Suprapubic skin (tissue), 4 donors: ENCODE results near the gene HIF1A. TPM values are rescaled to one million over a fixed set of nuclear protein-coding genes. Genes with fewer than 3 reads are reported as not detected.
"Not testable (repeated sequence)": the region's sequence is repeated elsewhere in the genome, so short reads cannot be mapped to it uniquely, and the experiment has no call there.

ENCODE experiments used
- DNase-seq, 2 donors: peaks; one replicate each; pipeline ENCODE4 v3.0.0-alpha.2; 2019; ENCODE audit warnings: low spot score in 2 of 2
- H3K27ac ChIP-seq: fragments of 200-600 bp; sonication (generic); one replicate; pipeline ENCODE4 v1.5.1; 2019
- H3K27me3 ChIP-seq: fragments of 200-600 bp; sonication (generic); one replicate; pipeline ENCODE4 v1.5.1; 2019
- H3K36me3 ChIP-seq: fragments of 200-600 bp; sonication (generic); one replicate; pipeline ENCODE4 v1.5.1; 2019
- H3K4me1 ChIP-seq: fragments of 200-600 bp; sonication (generic); one replicate; pipeline ENCODE4 v1.5.1; 2019
- H3K4me3 ChIP-seq: fragments of 200-600 bp; sonication (generic); one replicate; pipeline ENCODE4 v1.5.1; 2019; ENCODE audit warnings: mild to moderate bottlenecking
- H3K9me3 ChIP-seq: fragments of 200-600 bp; sonication (generic); one replicate; pipeline ENCODE4 v1.5.1; 2019
- EP300 ChIP-seq: sonication (generic); formaldehyde crosslinking; IDR thresholded peaks from one replicate; pipeline ENCODE4 v1.6.1; 2017; ENCODE audit warnings: antibody characterized with exemption
- POLR2A ChIP-seq, 2 donors: fragments of 450-650 bp; IDR thresholded peaks; one replicate each; pipeline ENCODE4 v1.6.1; 2017; ENCODE audit warnings: antibody characterized with exemption in 2 of 2, mild to moderate bottlenecking in 2 of 2, moderate library complexity in 2 of 2
- POLR2AphosphoS5 ChIP-seq, 3 donors: sonication (generic); formaldehyde crosslinking; IDR thresholded peaks; one replicate each; pipeline ENCODE4 v1.6.1; 2017; ENCODE audit warnings: antibody characterized with exemption in 3 of 3
- WGBS: methylation state at CpG from one replicate; pipeline ENCODE4 v1.1.5; 2018; 5-methylcytosine and 5-hydroxymethylcytosine counted together
- total RNA-seq, 4 donors: library from RNA; depleted of rRNA; stranded (reverse); fragments of >200 nt; gene quantifications; one replicate each; pipeline ENCODE4 v1.1.0, GENCODE V29; 2016
- TF ChIP-seq, protein P1 (sequence below), 2 donors: fragments of 200-600 bp in 1 of 2; fragments of 450-650 bp in 1 of 2; sonication (generic) in 1 of 2; IDR thresholded peaks; one replicate each; pipeline ENCODE4 v1.5.1; 2016 to 2019; ENCODE audit warnings: antibody characterized with exemption in 2 of 2, mild to moderate bottlenecking in 1 of 2, moderate library complexity in 1 of 2

The HIF1A gene
- total RNA-seq, 4 donors from 2014 or later: 62.6 to 92.9 (median 77.5) TPM

GRCh38 chr14:61703342-61704129, 8.2 kb downstream of the HIF1A start:
- H3K4me1 ChIP-seq: peaks cover 36% of the 10 kb centered on the region
- WGBS: 50% methylated on average over 3 of the region's 3 CpGs
- H3K27me3 ChIP-seq: no peaks in the 10 kb centered on the region
- no peak overlapping the region for H3K27ac ChIP-seq
- no peaks in the 10 kb centered on the region for H3K9me3 ChIP-seq
- no peak overlapping the region for H3K4me3 ChIP-seq
- no peak for DNase-seq
- TF ChIP-seq POLR2A (IDR thresholded peaks at IDR 0.05): no peak
- TF ChIP-seq POLR2AphosphoS5 (IDR thresholded peaks at IDR 0.05): no peak
- TF ChIP-seq, protein P1, sequence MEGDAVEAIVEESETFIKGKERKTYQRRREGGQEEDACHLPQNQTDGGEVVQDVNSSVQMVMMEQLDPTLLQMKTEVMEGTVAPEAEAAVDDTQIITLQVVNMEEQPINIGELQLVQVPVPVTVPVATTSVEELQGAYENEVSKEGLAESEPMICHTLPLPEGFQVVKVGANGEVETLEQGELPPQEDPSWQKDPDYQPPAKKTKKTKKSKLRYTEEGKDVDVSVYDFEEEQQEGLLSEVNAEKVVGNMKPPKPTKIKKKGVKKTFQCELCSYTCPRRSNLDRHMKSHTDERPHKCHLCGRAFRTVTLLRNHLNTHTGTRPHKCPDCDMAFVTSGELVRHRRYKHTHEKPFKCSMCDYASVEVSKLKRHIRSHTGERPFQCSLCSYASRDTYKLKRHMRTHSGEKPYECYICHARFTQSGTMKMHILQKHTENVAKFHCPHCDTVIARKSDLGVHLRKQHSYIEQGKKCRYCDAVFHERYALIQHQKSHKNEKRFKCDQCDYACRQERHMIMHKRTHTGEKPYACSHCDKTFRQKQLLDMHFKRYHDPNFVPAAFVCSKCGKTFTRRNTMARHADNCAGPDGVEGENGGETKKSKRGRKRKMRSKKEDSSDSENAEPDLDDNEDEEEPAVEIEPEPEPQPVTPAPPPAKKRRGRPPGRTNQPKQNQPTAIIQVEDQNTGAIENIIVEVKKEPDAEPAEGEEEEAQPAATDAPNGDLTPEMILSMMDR (IDR thresholded peaks at IDR 0.05): no peak
- TF ChIP-seq EP300: no peak
- no peaks in the 10 kb centered on the region for H3K36me3 ChIP-seq

DNA sequence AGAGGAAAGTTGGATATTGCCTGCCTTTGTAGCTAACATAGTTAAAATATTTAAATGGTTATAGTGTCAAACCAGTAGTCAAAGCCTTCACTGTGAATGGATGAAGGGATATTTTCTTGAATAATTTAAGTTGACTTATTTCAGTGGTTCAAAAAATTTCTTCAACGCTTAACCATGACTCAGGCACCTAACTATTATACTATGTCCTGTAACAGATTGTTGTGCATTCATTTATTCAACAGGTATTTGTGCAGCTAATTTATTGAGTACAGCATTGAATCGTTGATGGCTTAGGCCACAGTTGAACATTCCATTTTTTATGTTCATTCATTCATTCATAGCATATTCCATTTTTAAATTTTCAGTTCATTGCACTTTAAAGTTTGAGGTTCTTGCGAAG, 9.2 kb downstream of the HIF1A start:
- H3K4me3 ChIP-seq: no peak overlapping the region
- no peaks in the 10 kb centered on the region for H3K27me3 ChIP-seq
- H3K36me3 ChIP-seq: no peaks in the 10 kb centered on the region
- TF ChIP-seq, protein P1 (IDR thresholded peaks at IDR 0.05): no peak
- TF ChIP-seq POLR2AphosphoS5 (IDR thresholded peaks at IDR 0.05) (no peak), EP300 (no peak), POLR2A (IDR thresholded peaks at IDR 0.05) (no peak)
- no peak for DNase-seq
- no peak overlapping the region for H3K27ac ChIP-seq
- H3K4me1 ChIP-seq: peaks cover 28% of the 10 kb centered on the region
- H3K9me3 ChIP-seq: no peaks in the 10 kb centered on the region
- WGBS: 76% methylated on average over 3 of the region's 3 CpGs

- H3K36me3 ChIP-seq: no peaks in the 10 kb centered on the region
- H3K9me3 ChIP-seq: no peaks in the 10 kb centered on the region
- peaks cover 24% of the 10 kb centered on the region for H3K4me1 ChIP-seq
- TF ChIP-seq POLR2AphosphoS5 (IDR thresholded peaks at IDR 0.05) (no peak), EP300 (no peak), POLR2A (IDR thresholded peaks at IDR 0.05) (no peak)
- TF ChIP-seq, protein P1 (IDR thresholded peaks at IDR 0.05): no peak
- H3K27me3 ChIP-seq: no peaks in the 10 kb centered on the region
- no peak overlapping the region for H3K27ac ChIP-seq
- no peak overlapping the region for H3K4me3 ChIP-seq
- whole genome bisulfite sequencing: 80% methylated on average over 1 of the region's 1 CpG
- no peak for DNase-seq
Measured at GRCh38 chr14:61705017-61705416, 9.7 kb downstream of the HIF1A start.

DNA sequence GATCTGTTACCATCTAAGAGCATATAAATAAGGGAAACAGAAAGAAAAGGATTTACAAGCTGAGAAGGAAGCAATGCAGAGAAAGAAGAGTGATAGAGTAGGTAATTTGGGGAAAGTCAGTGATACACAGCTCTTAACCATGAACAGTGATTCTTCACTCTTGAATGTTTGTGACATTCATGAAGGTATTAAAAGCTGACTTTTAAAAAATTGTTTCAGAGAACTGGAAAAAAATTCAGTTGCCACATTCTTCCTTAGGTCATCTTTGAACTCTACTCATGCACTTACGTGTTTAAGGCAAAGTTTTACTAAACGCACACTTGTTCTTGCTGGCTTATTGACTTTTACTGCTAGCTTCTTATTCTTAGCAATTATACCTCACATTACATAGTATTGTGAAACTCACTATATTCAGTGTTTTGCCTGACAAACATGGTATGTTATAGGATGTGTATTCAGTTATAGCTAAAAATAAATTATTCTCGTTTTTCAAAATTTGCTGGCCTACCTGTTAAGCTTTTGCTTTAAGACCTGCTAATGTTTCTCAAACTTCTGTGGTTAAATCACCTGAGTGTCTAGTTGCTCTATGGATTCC, 10.9 kb downstream of the HIF1A start:
- 64% methylated on average over 3 of the region's 3 CpGs for WGBS
- no peak for DNase-seq
- Histone ChIP-seq H3K9me3 (no peaks in the 10 kb centered on the region), H3K36me3 (no peaks in the 10 kb centered on the region), H3K4me3 (no peak overlapping the region), H3K27ac (no peak overlapping the region), H3K4me1 (peaks cover 20% of the 10 kb centered on the region), H3K27me3 (no peaks in the 10 kb centered on the region)
- TF ChIP-seq, protein P1 (IDR thresholded peaks at IDR 0.05): no peak
- TF ChIP-seq EP300: no peak
- no peak for TF ChIP-seq POLR2AphosphoS5 (IDR thresholded peaks at IDR 0.05)
- TF ChIP-seq POLR2A (IDR thresholded peaks at IDR 0.05): no peak

DNA sequence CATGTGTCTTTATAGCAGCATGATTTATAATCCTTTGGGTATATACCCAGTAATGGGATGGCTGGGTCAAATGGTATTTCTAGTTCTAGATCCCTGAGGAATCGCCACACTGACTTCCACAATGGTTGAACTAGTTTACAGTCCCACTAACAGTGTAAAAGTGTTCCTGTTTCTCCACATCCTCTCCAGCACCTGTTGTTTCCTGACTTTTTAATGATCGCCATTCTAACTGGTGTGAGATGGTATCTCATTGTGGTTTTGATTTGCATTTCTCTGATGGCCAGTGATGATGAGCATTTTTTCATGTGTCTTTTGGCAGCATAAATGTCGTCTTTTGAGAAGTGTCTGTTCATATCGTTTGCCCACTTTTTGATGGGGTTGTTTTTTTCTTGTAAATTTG, 12.5 kb downstream of the HIF1A start:
- not testable (repeated sequence) for H3K36me3 ChIP-seq, DNase-seq, H3K27me3 ChIP-seq, H3K27ac ChIP-seq, H3K9me3 ChIP-seq, H3K4me3 ChIP-seq
- 88% methylated on average over 3 of the region's 4 CpGs for WGBS
- peaks cover 35% of the 10 kb centered on the region for H3K4me1 ChIP-seq

DNA sequence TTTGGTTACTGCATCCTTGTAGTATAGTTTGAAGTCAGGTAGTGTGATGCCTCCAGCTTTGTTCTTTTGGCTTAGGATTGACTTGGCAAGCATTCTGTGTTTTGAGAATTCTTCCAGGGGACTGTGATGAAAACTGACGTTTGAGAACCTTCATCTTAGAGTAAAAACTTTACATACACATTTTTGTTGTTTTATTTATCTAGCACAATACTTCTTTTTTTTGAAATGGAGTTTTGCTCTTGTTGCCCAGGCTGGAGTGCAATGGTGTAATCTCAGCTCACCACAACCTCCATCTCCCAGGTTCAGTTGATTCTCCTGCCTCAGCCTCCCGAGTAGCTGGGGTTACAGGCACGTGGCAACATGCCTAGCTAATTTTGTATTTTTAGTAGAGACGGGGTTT, 13.4 kb downstream of the HIF1A start:
- peaks cover 31% of the 10 kb centered on the region for H3K4me1 ChIP-seq
- 59% methylated on average over 4 of the region's 4 CpGs for WGBS

More for the DNA sequence above, 13.4 kb downstream of the HIF1A start:
- not testable (repeated sequence) for H3K36me3 ChIP-seq, H3K27me3 ChIP-seq, DNase-seq, H3K4me3 ChIP-seq, H3K27ac ChIP-seq, H3K9me3 ChIP-seq
